Neural cell (in vitro differentiated cells): ENCODE results near the gene PHLPP1.

Experiments
- CTCF ChIP-seq: fragments of 450-650 bp; IDR thresholded peaks from 2 replicates; pipeline ENCODE4 v1.5.1; 2014; ENCODE audit warnings: antibody characterized with exemption, mild to moderate bottlenecking, moderate library complexity; ENCODE audit not compliant: poor library complexity, severe bottlenecking
- EP300 ChIP-seq: fragments of 450-650 bp; conservative IDR thresholded peaks from 2 replicates; pipeline ENCODE4 v1.6.1; 2014; ENCODE audit warnings: antibody characterized with exemption, mild to moderate bottlenecking, moderate library complexity; ENCODE audit not compliant: poor library complexity, severe bottlenecking
- EZH2 ChIP-seq: fragments of 200-600, 300-800 bp; shearing (Covaris generic), sonication (generic); IDR thresholded peaks from 2 replicates; pipeline ENCODE4 v1.6.1; 2014; ENCODE audit warnings: antibody characterized with exemption, low read length, borderline replicate concordance, mild to moderate bottlenecking; ENCODE audit not compliant: insufficient read depth, poor library complexity, severe bottlenecking
- MXI1 ChIP-seq: fragments of 450-650 bp; conservative IDR thresholded peaks from 2 replicates; pipeline ENCODE4 v1.6.1; 2014; ENCODE audit warnings: antibody characterized with exemption, mild to moderate bottlenecking; ENCODE audit not compliant: poor library complexity, severe bottlenecking
- POLR2AphosphoS5 ChIP-seq: IDR thresholded peaks from 2 replicates; pipeline ENCODE4 v1.6.1; 2012
- RAD21 ChIP-seq: fragments of 450-650 bp; conservative IDR thresholded peaks from 2 replicates; pipeline ENCODE4 v1.6.1; 2014; ENCODE audit warnings: antibody characterized with exemption, mild to moderate bottlenecking, moderate library complexity
- REST ChIP-seq: IDR thresholded peaks from 2 replicates; pipeline ENCODE4 v1.6.1; 2012; ENCODE audit warnings: borderline replicate concordance
- SMC3 ChIP-seq: fragments of 450-650 bp; conservative IDR thresholded peaks from 2 replicates; pipeline ENCODE4 v1.6.1; 2014; ENCODE audit warnings: antibody characterized with exemption, mild to moderate bottlenecking, moderate library complexity; ENCODE audit not compliant: poor library complexity
- TAF1 ChIP-seq: IDR thresholded peaks from 2 replicates; pipeline ENCODE4 v1.6.1; 2012; ENCODE audit warnings: low read depth

- no peak for TF ChIP-seq EP300
- no peak for TF ChIP-seq EZH2
- no peak for TF ChIP-seq CTCF
- no peak for TF ChIP-seq REST
- no peak for TF ChIP-seq RAD21
- TF ChIP-seq POLR2AphosphoS5: peak; percentile 9
- TF ChIP-seq MXI1: no peak
- no peak for TF ChIP-seq TAF1
- TF ChIP-seq SMC3: no peak
Observed at GRCh38 chr18:62790871-62791772, 75.8 kb downstream of the PHLPP1 start.
